WTC11 (cell line): ENCODE results near the gene BORCS6. TPM values are rescaled to one million over a fixed set of nuclear protein-coding genes. Genes with fewer than 3 reads are reported as not detected.

Experiments
- ATAC-seq: fragments of 200-7000 bp; cut with Tn5 transposase; 2 replicates; pipeline ENCODE4 v1.10.0; 2021; ENCODE audit warnings: mild to moderate bottlenecking, moderate library complexity
- CTCF ChIA-PET: fragments of 300-600 bp; sonication (Branson Sonifier 250); formaldehyde crosslinking; loops from one replicate; lab custom pipeline; 2021; ENCODE audit warnings: antibody characterized with exemption; lab: Charles Lee
- POLR2A ChIA-PET: fragments of 350-600 bp; sonication (Branson Sonifier 250); formaldehyde crosslinking; loops from one replicate; lab custom pipeline; 2021; ENCODE audit warnings: antibody characterized with exemption; lab: Charles Lee
- DNase-seq: peaks from one replicate; pipeline ENCODE4 v3.0.0; 2021; ENCODE audit warnings: low spot score
- H3K27ac Mint-ChIP-seq: 2 replicates; pipeline ENCODE4 v1.8.0; 2021; ENCODE audit warnings: mixed read lengths
- H3K27me3 Mint-ChIP-seq: 2 replicates; pipeline ENCODE4 v1.8.0; 2021; ENCODE audit warnings: low read depth, mild to moderate bottlenecking, moderate library complexity, mixed read lengths
- H3K36me3 Mint-ChIP-seq: 2 replicates; pipeline ENCODE4 v1.8.0; 2021; ENCODE audit warnings: mixed read lengths
- H3K4me1 Mint-ChIP-seq: 2 replicates; pipeline ENCODE4 v1.8.0; 2022; ENCODE audit warnings: mixed read lengths
- H3K4me3 Mint-ChIP-seq: 2 replicates; pipeline ENCODE4 v1.8.0; 2021; ENCODE audit warnings: mild to moderate bottlenecking, moderate library complexity, mixed read lengths
- H3K9me3 Mint-ChIP-seq: 2 replicates; pipeline ENCODE4 v1.8.0; 2021; ENCODE audit warnings: mixed read lengths
- ATF1 ChIP-seq: sonication (generic); formaldehyde crosslinking; IDR thresholded peaks from 2 replicates; pipeline ENCODE4 v1.8.1; 2023; ENCODE audit warnings: mild to moderate bottlenecking, moderate library complexity, missing genetic modification reagents
- ELF4 ChIP-seq: sonication (generic); formaldehyde crosslinking; IDR thresholded peaks from 2 replicates; pipeline ENCODE4 v1.8.1; 2022; ENCODE audit warnings: low read depth, mild to moderate bottlenecking, moderate library complexity, missing genetic modification reagents
- ESRRA ChIP-seq: sonication (generic); formaldehyde crosslinking; IDR thresholded peaks from 2 replicates; pipeline ENCODE4 v1.8.1; 2022; ENCODE audit warnings: mild to moderate bottlenecking, missing genetic modification reagents, borderline replicate concordance
- FOXK1 ChIP-seq: sonication (generic); formaldehyde crosslinking; IDR thresholded peaks from 2 replicates; pipeline ENCODE4 v1.8.0; 2022; ENCODE audit warnings: mild to moderate bottlenecking, moderate library complexity, missing genetic modification reagents
- GRHL2 ChIP-seq: fragments of 250-450 bp; sonication (Bioruptor Pico); IDR thresholded peaks from 2 replicates; pipeline ENCODE4 v1.8.0; 2022; ENCODE audit warnings: mild to moderate bottlenecking, moderate library complexity; ENCODE audit not compliant: insufficient replicate concordance, severe bottlenecking
- GTF2I ChIP-seq: fragments of 250-450 bp; sonication (Bioruptor Pico); conservative IDR thresholded peaks from 2 replicates; pipeline ENCODE4 v1.4.0; 2021; ENCODE audit warnings: mild to moderate bottlenecking
- JUN ChIP-seq: sonication (generic); formaldehyde crosslinking; IDR thresholded peaks from 2 replicates; pipeline ENCODE4 v1.8.0; 2023; ENCODE audit warnings: mild to moderate bottlenecking, missing genetic modification reagents
- MYBL2 ChIP-seq: sonication (generic); formaldehyde crosslinking; IDR thresholded peaks from 2 replicates; pipeline ENCODE4 v1.8.1; 2023; ENCODE audit warnings: mild to moderate bottlenecking, moderate library complexity, missing genetic modification reagents
- NFATC4 ChIP-seq: fragments of 250-450 bp; sonication (Bioruptor Pico); IDR thresholded peaks from 2 replicates; pipeline ENCODE4 v1.9.0; 2021; ENCODE audit warnings: mild to moderate bottlenecking
- NFYB ChIP-seq: sonication (generic); formaldehyde crosslinking; conservative IDR thresholded peaks from 2 replicates; pipeline ENCODE4 v1.8.0; 2022; ENCODE audit warnings: low read depth, missing genetic modification reagents
- SP1 ChIP-seq: sonication (generic); formaldehyde crosslinking; conservative IDR thresholded peaks from 2 replicates; pipeline ENCODE4 v1.8.1; 2022; ENCODE audit warnings: missing genetic modification reagents
- TEAD1 ChIP-seq: sonication (generic); formaldehyde crosslinking; IDR thresholded peaks from 2 replicates; pipeline ENCODE4 v1.8.0; 2022; ENCODE audit warnings: mild to moderate bottlenecking, missing genetic modification reagents
- TP53 ChIP-seq: sonication (generic); formaldehyde crosslinking; IDR thresholded peaks from 2 replicates; pipeline ENCODE4 v1.8.1; 2023; ENCODE audit warnings: mild to moderate bottlenecking, missing genetic modification reagents
- ZNF396 ChIP-seq: fragments of 250-450 bp; sonication (Bioruptor Pico); IDR thresholded peaks from 2 replicates; pipeline ENCODE4 v1.8.0; 2021; ENCODE audit warnings: mild to moderate bottlenecking, moderate library complexity, borderline replicate concordance
- total RNA-seq: library from RNA; stranded (reverse); gene quantifications from 3 replicates; pipeline ENCODE4 v1.2.3, GENCODE V29; 2021
- TF ChIP-seq, protein P1 (sequence below): fragments of 250-450 bp; sonication (Bioruptor Pico); IDR thresholded peaks from 2 replicates; pipeline ENCODE4 v1.8.0; 2021; ENCODE audit warnings: mild to moderate bottlenecking
- TF ChIP-seq, protein P2 (sequence below): sonication (generic); formaldehyde crosslinking; IDR thresholded peaks from 2 replicates; pipeline ENCODE4 v1.8.1; 2023; ENCODE audit warnings: mild to moderate bottlenecking, missing genetic modification reagents
- TF ChIP-seq, protein P3 (sequence below): sonication (generic); formaldehyde crosslinking; IDR thresholded peaks from 2 replicates; pipeline ENCODE4 v1.8.1; 2023; ENCODE audit warnings: mild to moderate bottlenecking, missing genetic modification reagents, moderate library complexity
- TF ChIP-seq, protein P4 (sequence below): sonication (generic); formaldehyde crosslinking; IDR thresholded peaks from 2 replicates; pipeline ENCODE4 v1.8.1; 2023; ENCODE audit warnings: mild to moderate bottlenecking, moderate library complexity, missing genetic modification reagents
- TF ChIP-seq, protein P5 (sequence below): sonication (generic); formaldehyde crosslinking; IDR thresholded peaks from 2 replicates; pipeline ENCODE4 v1.8.1; 2023; ENCODE audit warnings: mild to moderate bottlenecking, missing genetic modification reagents
- TF ChIP-seq, protein P6 (sequence below): sonication (generic); formaldehyde crosslinking; conservative IDR thresholded peaks from 2 replicates; pipeline ENCODE4 v1.8.1; 2022; ENCODE audit warnings: mild to moderate bottlenecking, missing genetic modification reagents

The BORCS6 gene
- total RNA-seq, 1 experiment from 2014 or later: 5.6 TPM

DNA sequence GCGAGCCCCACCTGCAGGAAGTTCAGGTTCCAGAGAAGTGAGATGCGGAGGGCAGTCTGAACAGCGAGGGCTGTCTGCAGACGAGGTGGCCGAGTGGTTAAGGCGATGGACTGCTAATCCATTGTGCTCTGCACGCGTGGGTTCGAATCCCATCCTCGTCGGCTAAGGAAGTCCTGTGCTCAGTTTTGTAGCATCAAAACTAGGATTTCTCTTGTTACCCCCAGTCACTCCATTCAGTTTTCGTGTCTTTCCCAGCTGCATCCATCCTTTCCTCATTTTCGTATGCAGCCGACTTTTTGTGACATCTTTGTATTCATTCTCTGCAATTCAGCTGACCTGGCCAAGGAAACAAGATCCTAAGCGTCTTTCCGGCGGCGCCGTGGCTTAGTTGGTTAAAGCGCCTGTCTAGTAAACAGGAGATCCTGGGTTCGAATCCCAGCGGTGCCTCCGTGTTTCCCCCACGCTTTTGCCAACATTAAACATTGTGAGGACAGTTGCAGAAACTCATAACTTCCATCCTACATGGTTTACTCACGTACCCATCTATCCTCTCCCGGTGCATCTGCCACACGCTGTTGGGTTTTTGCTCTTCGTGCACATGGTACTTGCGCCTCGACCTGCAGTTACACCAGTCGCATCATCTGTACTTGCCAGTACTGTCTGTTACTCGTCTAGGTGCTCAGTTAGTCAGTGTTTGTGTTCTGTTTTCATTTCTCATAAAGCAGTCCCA lies 3.0 kb downstream of the BORCS6 start (continued):
- TF ChIP-seq, protein P1, sequence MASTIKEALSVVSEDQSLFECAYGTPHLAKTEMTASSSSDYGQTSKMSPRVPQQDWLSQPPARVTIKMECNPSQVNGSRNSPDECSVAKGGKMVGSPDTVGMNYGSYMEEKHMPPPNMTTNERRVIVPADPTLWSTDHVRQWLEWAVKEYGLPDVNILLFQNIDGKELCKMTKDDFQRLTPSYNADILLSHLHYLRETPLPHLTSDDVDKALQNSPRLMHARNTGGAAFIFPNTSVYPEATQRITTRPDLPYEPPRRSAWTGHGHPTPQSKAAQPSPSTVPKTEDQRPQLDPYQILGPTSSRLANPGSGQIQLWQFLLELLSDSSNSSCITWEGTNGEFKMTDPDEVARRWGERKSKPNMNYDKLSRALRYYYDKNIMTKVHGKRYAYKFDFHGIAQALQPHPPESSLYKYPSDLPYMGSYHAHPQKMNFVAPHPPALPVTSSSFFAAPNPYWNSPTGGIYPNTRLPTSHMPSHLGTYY (CRISPR knock-in tag): no peak
- TF ChIP-seq JUN (CRISPR knock-in tag): peak; percentile 72; the same call in 1 of the 2 replicates
- TF ChIP-seq, all 79 proteins: peak for 20

DNA sequence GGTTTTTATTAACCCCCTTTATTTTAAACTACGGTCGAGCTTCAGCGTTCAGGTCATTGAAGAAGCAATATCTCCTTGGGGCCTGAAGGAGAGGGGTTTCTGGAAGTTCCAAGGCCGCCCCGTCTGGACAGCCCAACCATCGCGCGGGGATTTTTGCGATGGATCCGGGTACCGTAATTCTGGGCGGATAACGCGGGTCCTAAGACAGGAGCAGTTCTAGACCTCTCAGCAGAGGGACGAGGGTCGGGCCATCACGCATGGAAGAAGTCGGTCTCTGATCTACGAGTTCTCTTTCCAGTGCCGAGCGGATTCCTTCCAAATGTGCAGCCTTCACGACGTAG lies 3.6 kb downstream of the BORCS6 start:
- Mint-ChIP-seq H3K4me3 (no peak overlapping the region), H3K27ac (no peak overlapping the region), H3K9me3 (no peaks in the 10 kb centered on the region), H3K36me3 (no peaks in the 10 kb centered on the region), H3K4me1 (peaks cover 15% of the 10 kb centered on the region), H3K27me3 (no peaks in the 10 kb centered on the region; the same call in 1 of the 2 replicates)
- ChIA-PET POLR2A (interaction anchor here (0.5 to 1.3 kb wide), 4 partner anchors 13 to 36 kb away, joined by 3 read pairs; partner anchors contain the start of gene AURKB), CTCF (interaction anchor here (0.7 to 3.8 kb wide), 4 partner anchors 36 to 113 kb away, joined by 4 to 24 read pairs (median 10); partner anchors contain the start of gene ALOXE3)
- TF ChIP-seq, protein P2, sequence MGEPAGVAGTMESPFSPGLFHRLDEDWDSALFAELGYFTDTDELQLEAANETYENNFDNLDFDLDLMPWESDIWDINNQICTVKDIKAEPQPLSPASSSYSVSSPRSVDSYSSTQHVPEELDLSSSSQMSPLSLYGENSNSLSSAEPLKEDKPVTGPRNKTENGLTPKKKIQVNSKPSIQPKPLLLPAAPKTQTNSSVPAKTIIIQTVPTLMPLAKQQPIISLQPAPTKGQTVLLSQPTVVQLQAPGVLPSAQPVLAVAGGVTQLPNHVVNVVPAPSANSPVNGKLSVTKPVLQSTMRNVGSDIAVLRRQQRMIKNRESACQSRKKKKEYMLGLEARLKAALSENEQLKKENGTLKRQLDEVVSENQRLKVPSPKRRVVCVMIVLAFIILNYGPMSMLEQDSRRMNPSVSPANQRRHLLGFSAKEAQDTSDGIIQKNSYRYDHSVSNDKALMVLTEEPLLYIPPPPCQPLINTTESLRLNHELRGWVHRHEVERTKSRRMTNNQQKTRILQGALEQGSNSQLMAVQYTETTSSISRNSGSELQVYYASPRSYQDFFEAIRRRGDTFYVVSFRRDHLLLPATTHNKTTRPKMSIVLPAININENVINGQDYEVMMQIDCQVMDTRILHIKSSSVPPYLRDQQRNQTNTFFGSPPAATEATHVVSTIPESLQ (CRISPR knock-in tag): no peak
- TF ChIP-seq MYBL2 (0 out of 2 replicates have a peak, but pooled peaks have one; percentile 11), NFYB (CRISPR knock-in tag) (no peak), NFATC4 (CRISPR knock-in tag) (no peak), ATF1 (0 out of 2 replicates have a peak, but pooled peaks have one; percentile 40), TP53 (CRISPR knock-in tag) (peak; percentile 36; the same call in 1 of the 2 replicates), ESRRA (CRISPR knock-in tag) (no peak), ZNF396 (CRISPR knock-in tag) (no peak), ELF4 (no peak)
- TF ChIP-seq, protein P3, sequence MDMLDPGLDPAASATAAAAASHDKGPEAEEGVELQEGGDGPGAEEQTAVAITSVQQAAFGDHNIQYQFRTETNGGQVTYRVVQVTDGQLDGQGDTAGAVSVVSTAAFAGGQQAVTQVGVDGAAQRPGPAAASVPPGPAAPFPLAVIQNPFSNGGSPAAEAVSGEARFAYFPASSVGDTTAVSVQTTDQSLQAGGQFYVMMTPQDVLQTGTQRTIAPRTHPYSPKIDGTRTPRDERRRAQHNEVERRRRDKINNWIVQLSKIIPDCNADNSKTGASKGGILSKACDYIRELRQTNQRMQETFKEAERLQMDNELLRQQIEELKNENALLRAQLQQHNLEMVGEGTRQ (CRISPR knock-in tag): 0 out of 2 replicates have a peak, but pooled peaks have one; percentile 11
- TF ChIP-seq, protein P4, sequence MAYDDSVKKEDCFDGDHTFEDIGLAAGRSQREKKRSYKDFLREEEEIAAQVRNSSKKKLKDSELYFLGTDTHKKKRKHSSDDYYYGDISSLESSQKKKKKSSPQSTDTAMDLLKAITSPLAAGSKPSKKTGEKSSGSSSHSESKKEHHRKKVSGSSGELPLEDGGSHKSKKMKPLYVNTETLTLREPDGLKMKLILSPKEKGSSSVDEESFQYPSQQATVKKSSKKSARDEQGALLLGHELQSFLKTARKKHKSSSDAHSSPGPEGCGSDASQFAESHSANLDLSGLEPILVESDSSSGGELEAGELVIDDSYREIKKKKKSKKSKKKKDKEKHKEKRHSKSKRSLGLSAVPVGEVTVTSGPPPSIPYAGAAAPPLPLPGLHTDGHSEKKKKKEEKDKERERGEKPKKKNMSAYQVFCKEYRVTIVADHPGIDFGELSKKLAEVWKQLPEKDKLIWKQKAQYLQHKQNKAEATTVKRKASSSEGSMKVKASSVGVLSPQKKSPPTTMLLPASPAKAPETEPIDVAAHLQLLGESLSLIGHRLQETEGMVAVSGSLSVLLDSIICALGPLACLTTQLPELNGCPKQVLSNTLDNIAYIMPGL: peak; percentile 78
- ATAC-seq: no peak
- no peak for DNase-seq

DNA sequence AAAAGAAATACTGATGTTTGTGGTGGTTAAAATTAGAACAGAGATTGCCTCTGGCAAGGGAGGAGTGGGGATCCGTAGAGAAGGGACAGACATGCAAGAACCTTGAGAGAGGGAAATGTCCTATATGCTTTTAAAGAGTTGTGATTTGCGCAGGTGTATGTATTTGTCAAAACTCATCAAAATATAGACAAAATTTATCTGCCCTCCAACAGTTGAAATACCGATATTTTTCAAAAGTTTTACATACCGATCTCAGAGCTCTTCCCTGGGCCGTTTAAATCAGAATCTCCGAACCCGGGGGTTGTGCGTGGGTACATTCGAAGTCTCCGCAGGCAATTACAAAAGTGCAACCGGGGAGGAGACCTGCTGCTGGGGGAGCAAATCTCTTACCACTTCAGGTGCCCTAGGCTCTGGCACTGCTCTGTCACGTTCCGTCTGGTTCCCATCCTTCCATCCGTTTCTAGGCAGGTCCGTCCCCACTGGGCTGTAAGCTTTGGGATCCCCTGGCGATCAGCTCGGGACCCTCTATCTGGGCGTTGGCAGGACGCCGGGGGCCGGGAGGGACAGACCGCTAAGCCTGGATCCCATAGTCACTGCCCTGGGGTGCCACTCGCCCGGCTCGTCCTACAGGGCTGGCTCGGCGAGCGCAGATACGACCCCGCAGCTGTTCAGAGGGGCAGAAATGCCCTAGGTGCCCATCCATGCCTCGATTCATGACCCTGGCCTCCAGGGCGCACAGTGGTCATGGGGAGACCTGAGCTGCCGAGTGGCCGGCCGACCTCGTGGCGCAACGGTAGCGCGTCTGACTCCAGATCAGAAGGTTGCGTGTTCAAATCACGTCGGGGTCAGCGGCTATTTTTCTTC lies 4.2 kb downstream of the BORCS6 start:
- Mint-ChIP-seq H3K27me3 (no peaks in the 10 kb centered on the region; the same call in 1 of the 2 replicates), H3K9me3 (no peaks in the 10 kb centered on the region), H3K36me3 (no peaks in the 10 kb centered on the region), H3K4me1 (peaks cover 12% of the 10 kb centered on the region), H3K27ac (no peak overlapping the region), H3K4me3 (no peak overlapping the region)
- ChIA-PET CTCF (interaction anchor here (0.7 to 3.8 kb wide), 5 partner anchors 37 to 113 kb away, joined by 3 to 24 read pairs (median 6); partner anchors contain the start of gene ALOXE3), POLR2A (interaction anchor here (0.5 to 1.3 kb wide), 4 partner anchors 12 to 62 kb away, joined by 3 to 4 read pairs (median 3); partner anchors contain the start of genes AURKB and CTC1)
- DNase-seq (peak; percentile 92), ATAC-seq (peak; percentile 4)
- TF ChIP-seq, protein P4: peak; percentile 100
- TF ChIP-seq, protein P5, sequence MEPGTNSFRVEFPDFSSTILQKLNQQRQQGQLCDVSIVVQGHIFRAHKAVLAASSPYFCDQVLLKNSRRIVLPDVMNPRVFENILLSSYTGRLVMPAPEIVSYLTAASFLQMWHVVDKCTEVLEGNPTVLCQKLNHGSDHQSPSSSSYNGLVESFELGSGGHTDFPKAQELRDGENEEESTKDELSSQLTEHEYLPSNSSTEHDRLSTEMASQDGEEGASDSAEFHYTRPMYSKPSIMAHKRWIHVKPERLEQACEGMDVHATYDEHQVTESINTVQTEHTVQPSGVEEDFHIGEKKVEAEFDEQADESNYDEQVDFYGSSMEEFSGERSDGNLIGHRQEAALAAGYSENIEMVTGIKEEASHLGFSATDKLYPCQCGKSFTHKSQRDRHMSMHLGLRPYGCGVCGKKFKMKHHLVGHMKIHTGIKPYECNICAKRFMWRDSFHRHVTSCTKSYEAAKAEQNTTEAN (CRISPR knock-in tag): 0 out of 2 replicates have a peak, but pooled peaks have one; percentile 28
- TF ChIP-seq TEAD1 (peak; percentile 11; the same call in 1 of the 2 replicates), SP1 (peak; percentile 64), FOXK1 (CRISPR knock-in tag) (0 out of 2 replicates have a peak, but pooled peaks have one; percentile 25), GTF2I (CRISPR knock-in tag) (no peak), GRHL2 (no peak), MYBL2 (peak; percentile 32; the same call in 1 of the 2 replicates)
- TF ChIP-seq, protein P6, sequence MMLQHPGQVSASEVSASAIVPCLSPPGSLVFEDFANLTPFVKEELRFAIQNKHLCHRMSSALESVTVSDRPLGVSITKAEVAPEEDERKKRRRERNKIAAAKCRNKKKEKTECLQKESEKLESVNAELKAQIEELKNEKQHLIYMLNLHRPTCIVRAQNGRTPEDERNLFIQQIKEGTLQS (CRISPR knock-in tag): no peak
